ENCODE measurements around the gene HHAT. TPM values are rescaled to one million over a fixed set of nuclear protein-coding genes. Genes with fewer than 3 reads are reported as not detected.

HHAT gene
- total RNA-seq, 4 donors from 2014 or later, result 2.4 to 6.0 (median 4.4) TPM

- no peak for TF ChIP-seq CTCF (IDR thresholded peaks at IDR 0.05; ENCODE audit: low read depth)
These were observed 32.3 kb downstream of the HHAT start for GRCh38 chr1:210360852-210361477.

GRCh38 chr1:210361665-210362064 lies 33.0 kb downstream of the HHAT start:
- TF ChIP-seq CTCF (IDR thresholded peaks at IDR 0.05; ENCODE audit: low read depth), result no peak

DNA sequence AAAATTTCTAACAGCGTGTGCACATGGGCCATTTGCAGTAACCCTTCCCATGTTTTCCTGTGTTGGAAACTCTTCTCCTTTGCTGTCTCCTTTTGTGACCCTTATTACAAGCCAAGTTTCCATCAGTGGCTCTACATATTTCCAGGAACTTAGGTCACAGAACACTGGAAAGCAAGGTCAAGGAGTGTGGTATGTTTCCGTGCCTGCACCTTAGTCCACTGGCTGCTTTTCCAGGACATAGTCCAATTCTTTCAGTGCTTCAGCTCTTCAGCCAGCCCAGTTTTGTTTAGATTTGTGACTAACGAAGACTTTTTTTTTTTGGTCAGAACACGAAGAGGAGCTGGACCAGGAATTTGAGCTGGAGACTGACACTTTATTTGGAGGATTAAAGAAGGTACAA lies 33.8 kb downstream of the HHAT start:
- no peak for TF ChIP-seq CTCF (IDR thresholded peaks at IDR 0.05; ENCODE audit: low read depth)

GRCh38 chr1:210363119-210363518 lies 34.4 kb downstream of the HHAT start:
- no peak for TF ChIP-seq CTCF (IDR thresholded peaks at IDR 0.05; ENCODE audit: low read depth)

GRCh38 chr1:210364479-210364878 lies 35.8 kb downstream of the HHAT start:
- TF ChIP-seq CTCF (IDR thresholded peaks at IDR 0.05; ENCODE audit: low read depth), result no peak

GRCh38 chr1:210366767-210367166 lies 38.1 kb downstream of the HHAT start:
- TF ChIP-seq CTCF (IDR thresholded peaks at IDR 0.05; ENCODE audit: low read depth), result no peak

GRCh38 chr1:210367566-210367965 lies 38.9 kb downstream of the HHAT start:
- no peak for TF ChIP-seq CTCF (IDR thresholded peaks at IDR 0.05; ENCODE audit: low read depth)

Data from subcutaneous adipose tissue (tissue), 4 donors.